GM12878 (cell line): ENCODE data around the gene EIF2B5. TPM values are rescaled to one million over a fixed set of nuclear protein-coding genes. Genes with fewer than 3 reads are reported as not detected.

Source experiments
- ATAC-seq: fragments of 200-7000 bp; cut with Tn5 transposase; 3 replicates; pipeline ENCODE4 v1.9.1; 2020; ENCODE audit warnings: mild to moderate bottlenecking, moderate library complexity
- BruUV-seq: library from RNA; stranded (reverse); fragments of 400-500 nt; replicated peaks from 2 replicates; lab custom pipeline; 2021; lab: Mats Ljungman, UMichigan
- CTCF ChIA-PET: fragments of 300-600 bp; sonication (Branson Sonifier 250); formaldehyde crosslinking; extraction: SDS; loops from one replicate; lab custom pipeline; 2021; ENCODE audit warnings: inconsistent platforms; lab: Yijun Ruan, JAX
- POLR2A ChIA-PET: fragments of 350-600 bp; formaldehyde crosslinking; extraction: SDS; loops from one replicate; lab custom pipeline; 2021; ENCODE audit warnings: inconsistent platforms; lab: Charles Lee
- RAD21 ChIA-PET: fragments of 300-600 bp; sonication (Branson Sonifier 250); formaldehyde crosslinking; loops from one replicate; lab custom pipeline; 2023; ENCODE audit warnings: antibody characterized with exemption; ENCODE audit not compliant: unreplicated experiment; lab: Charles Lee
- SMC1A ChIA-PET: fragments of 300-600 bp; sonication (Branson Sonifier 250); formaldehyde crosslinking; loops from one replicate; lab custom pipeline; 2023; ENCODE audit not compliant: unreplicated experiment, uncharacterized antibody; lab: Charles Lee
- DNase-seq: peaks from one replicate; pipeline ENCODE4 v3.0.0-alpha.2; 2011; ENCODE audit warnings: low read depth, low spot score
- FAIRE-seq: peaks from 3 replicates; lab custom pipeline; 2011; peaks lifted over from hg19 to GRCh38; lab: Jason Lieb, UNC
- H2AFZ ChIP-seq: 2 replicates; pipeline ENCODE4 v1.6.0; 2011; ENCODE audit warnings: low read depth, low read length, control low read depth; ENCODE audit not compliant: control insufficient read depth
- H3K27ac ChIP-seq: 2 replicates; pipeline ENCODE4 v1.5.1; 2011; ENCODE audit warnings: control low read depth; ENCODE audit not compliant: control insufficient read depth, insufficient read depth
- H3K27me3 ChIP-seq, 2 experiments: replicated peaks in 1 of 2; 2 replicates each; pipeline versions ENCODE4 v1.6.0 to v1.6.1; 2011; ENCODE audit warnings: low read length in 1 of 2; ENCODE audit not compliant: control insufficient read depth in 2 of 2, insufficient read depth in 2 of 2
- H3K36me3 ChIP-seq, 2 experiments: 2 replicates each; pipeline ENCODE4 v1.5.1; 2011; ENCODE audit warnings: low read length in 1 of 2; ENCODE audit not compliant: control insufficient read depth in 2 of 2, insufficient read depth in 2 of 2
- H3K4me1 ChIP-seq: 2 replicates; pipeline ENCODE4 v1.6.1; 2011; ENCODE audit warnings: mild to moderate bottlenecking, low read length, moderate library complexity, mixed read lengths; ENCODE audit not compliant: control insufficient read depth, insufficient read depth
- H3K4me2 ChIP-seq: 2 replicates; pipeline ENCODE4 v1.6.0; 2011; ENCODE audit warnings: control low read depth; ENCODE audit not compliant: control insufficient read depth, insufficient read depth
- H3K4me3 ChIP-seq: fragments of 200-600 bp; sonication (generic); 2 replicates; pipeline ENCODE4 v1.5.1; 2016
- H3K79me2 ChIP-seq: 2 replicates; pipeline ENCODE4 v1.6.0; 2011; ENCODE audit warnings: low read length; ENCODE audit not compliant: control insufficient read depth, insufficient read depth
- H3K9ac ChIP-seq: 2 replicates; pipeline ENCODE4 v1.8.0; 2011; ENCODE audit warnings: low read length, control low read depth, mixed read lengths; ENCODE audit not compliant: control insufficient read depth, insufficient read depth
- H3K9me3 ChIP-seq: replicated peaks from 3 replicates; pipeline ENCODE4 v1.5.1; 2011; ENCODE audit warnings: mild to moderate bottlenecking, low read length; ENCODE audit not compliant: control insufficient read depth, insufficient read depth
- H4K20me1 ChIP-seq: 2 replicates; pipeline ENCODE4 v1.6.0; 2011; ENCODE audit not compliant: control insufficient read depth, insufficient read depth
- BHLHE40 ChIP-seq, 2 experiments: fragments of 450-650 bp in 1 of 2; IDR thresholded peaks; 2 replicates each; pipeline ENCODE4 v1.6.1; 2011 to 2017; ENCODE audit warnings: low read depth in 2 of 2, borderline replicate concordance in 1 of 2, improper control_type of control experiment in 1 of 2, low read length in 1 of 2, mild to moderate bottlenecking in 1 of 2
- BMI1 ChIP-seq: fragments of 450-650 bp; IDR thresholded peaks from 2 replicates; pipeline ENCODE4 v1.6.1; 2016; ENCODE audit warnings: mild to moderate bottlenecking, moderate library complexity, borderline replicate concordance
- EP300 ChIP-seq, 2 experiments: fragments of 150-350 bp in 1 of 2; IDR thresholded peaks; 2 replicates each; pipeline ENCODE4 v1.6.1; 2011 to 2012; ENCODE audit warnings: low read depth in 2 of 2, low read length in 2 of 2, borderline replicate concordance in 1 of 2, improper control_type of control experiment in 1 of 2, inconsistent platforms in 1 of 2; ENCODE audit not compliant: control insufficient read depth in 1 of 2
- ETV6 ChIP-seq, 2 experiments: fragments of 450-650 bp in 1 of 2; IDR thresholded peaks in 1 of 2; conservative IDR thresholded peaks in 1 of 2; 2 replicates each; pipeline ENCODE4 v1.6.1; 2014; ENCODE audit warnings: antibody characterized with exemption in 1 of 2, borderline replicate concordance in 1 of 2, low read depth in 1 of 2, mild to moderate bottlenecking in 1 of 2, moderate library complexity in 1 of 2
- GATAD2B ChIP-seq: fragments of 450-650 bp; conservative IDR thresholded peaks from 2 replicates; pipeline ENCODE4 v1.6.1; 2017; ENCODE audit warnings: low read depth, mild to moderate bottlenecking, moderate library complexity
- IRF4 ChIP-seq: IDR thresholded peaks from 2 replicates; pipeline ENCODE4 v1.6.1; 2011; ENCODE audit warnings: low read depth, low read length
- MEF2A ChIP-seq: IDR thresholded peaks from 2 replicates; pipeline ENCODE4 v1.6.1; 2011; ENCODE audit warnings: low read depth, mild to moderate bottlenecking, low read length, moderate library complexity; ENCODE audit not compliant: insufficient read depth
- MTA2 ChIP-seq: fragments of 450-650 bp; IDR thresholded peaks from 2 replicates; pipeline ENCODE4 v1.6.1; 2016; ENCODE audit warnings: low read depth, mild to moderate bottlenecking, moderate library complexity
- POU2F2 ChIP-seq: IDR thresholded peaks from 3 replicates; pipeline ENCODE4 v1.6.1; 2011; ENCODE audit warnings: low read depth, mild to moderate bottlenecking, low read length, borderline replicate concordance
- RB1 ChIP-seq: fragments of 450-650 bp; formaldehyde crosslinking; IDR thresholded peaks from 2 replicates; pipeline ENCODE4 v1.6.1; 2017; ENCODE audit warnings: mild to moderate bottlenecking, borderline replicate concordance
- TCF3 ChIP-seq: IDR thresholded peaks from 2 replicates; pipeline ENCODE4 v1.6.1; 2012; ENCODE audit warnings: low read depth, mild to moderate bottlenecking, low read length, borderline replicate concordance; ENCODE audit not compliant: insufficient read depth
- YBX1 ChIP-seq: fragments of 450-650 bp; IDR thresholded peaks from 2 replicates; pipeline ENCODE4 v1.6.1; 2016; ENCODE audit warnings: antibody characterized with exemption
- WGBS: methylation state at CpG from one replicate; pipeline ENCODE4 v1.1.6; 2016; ENCODE audit warnings: low lambda C conversion rate; ENCODE audit not compliant: insufficient replicate concordance, insufficient coverage; ENCODE audit errors: missing lambda C conversion rate; 5-methylcytosine and 5-hydroxymethylcytosine counted together
- in situ Hi-C: fragments of 300-500 bp; cut with MboI; formaldehyde crosslinking; loops from 9 replicates; pipeline ENCODE4 v1.14.3; 2018; ENCODE audit warnings: mixed read lengths
- intact Hi-C: fragments of 100-400 bp; cut with micrococcal nuclease; formaldehyde crosslinking; loops from one replicate; pipeline ENCODE4 v1.14.2; 2022; ENCODE audit not compliant: unreplicated experiment
- polyA plus RNA-seq, 11 experiments: library from polyadenylated mRNA; depleted of rRNA in 4 of 11; unstranded in 6 of 11; stranded (reverse) in 5 of 11; fragments of >200 nt; fragmentation: Nextera tagmentation in 4 of 11; fragmentation: Illumina TruSeq in 1 of 11; extraction: Ambion mirVana in 4 of 11; extraction: Trizol in 1 of 11; gene quantifications; 1 replicate in 1 of 11; 2 replicates in 10 of 11; pipeline versions ENCODE4 v1.2.1 to v1.2.3, GENCODE V29; 2011 to 2016; ENCODE audit warnings: inconsistent platforms in 2 of 11, missing spikeins in 2 of 11, low read depth in 1 of 11
- total RNA-seq, 4 experiments: library from RNA; depleted of rRNA in 3 of 4; stranded (reverse); fragments of >200 nt in 3 of 4; fragmentation: Illumina TruSeq in 1 of 4; extraction: Trizol in 1 of 4; gene quantifications; 2 replicates each; pipeline versions ENCODE4 v1.2.1 to v1.2.3, GENCODE V29; 2013 to 2021
- TF ChIP-seq, protein P1 (sequence below): IDR thresholded peaks from 2 replicates; pipeline ENCODE4 v1.6.1; 2011; ENCODE audit warnings: borderline replicate concordance, low read depth, mild to moderate bottlenecking, moderate library complexity, low read length; ENCODE audit not compliant: insufficient read depth, poor library complexity, severe bottlenecking
- TF ChIP-seq, protein P2 (sequence below): fragments of 450-650 bp; IDR thresholded peaks from 2 replicates; pipeline ENCODE4 v1.6.1; 2014; ENCODE audit warnings: mild to moderate bottlenecking
- TF ChIP-seq, protein P3 (sequence below): fragments of 450-650 bp; IDR thresholded peaks from 2 replicates; pipeline ENCODE4 v1.6.1; 2017; ENCODE audit warnings: borderline replicate concordance
- TF ChIP-seq, protein P4 (sequence below), 3 experiments: IDR thresholded peaks in 2 of 3; conservative IDR thresholded peaks in 1 of 3; 2 replicates each; pipeline ENCODE4 v1.5.1; 2011; ENCODE audit warnings: low read depth in 3 of 3, low read length in 3 of 3, mild to moderate bottlenecking in 3 of 3, control low read depth in 2 of 3, moderate library complexity in 2 of 3, inconsistent platforms in 1 of 3, mixed read lengths in 1 of 3; ENCODE audit not compliant: control insufficient read depth in 2 of 3, insufficient read depth in 1 of 3; ENCODE audit errors: extremely low read depth in 1 of 3

The EIF2B5 gene
- total and polyA plus RNA-seq, 10 of the 15 experiments (the other 5 are each of a cell fraction or from before 2014, with no cell fraction given) = 13.7 to 82.7 (median 52.2) TPM

DNA sequence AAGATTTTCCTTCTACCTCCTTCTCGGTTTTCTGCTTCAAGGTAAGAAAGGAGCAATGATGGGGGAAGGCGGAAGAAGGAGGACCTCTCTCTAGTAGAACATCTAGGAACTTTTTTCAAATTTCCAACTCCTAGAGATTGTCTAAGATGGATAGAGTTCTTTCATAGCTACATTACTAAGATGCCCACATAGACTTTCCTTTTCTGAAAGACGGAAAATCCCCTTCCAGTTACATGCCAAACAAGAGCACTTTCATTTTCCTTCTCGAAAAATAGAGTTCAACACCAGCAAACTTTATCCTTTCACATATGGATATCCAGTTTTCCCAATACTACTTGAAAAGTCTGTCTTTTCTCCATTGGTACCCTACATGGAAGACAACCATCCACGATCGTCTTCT, 37.6 kb upstream of the EIF2B5 start:
- ATAC-seq = no peak
- in situ Hi-C loops = no loop called here
- Histone ChIP-seq H3K9ac (no peak overlapping the region), H3K79me2 (no peaks in the 10 kb centered on the region), H3K9me3 (no peaks in the 10 kb centered on the region; the same call in 2 of the 3 replicates), H3K4me3 (no peak overlapping the region), H4K20me1 (no peaks in the 10 kb centered on the region), H3K4me2 (no peak overlapping the region), H3K4me1 (no peaks in the 10 kb centered on the region), H3K27ac (no peak overlapping the region), H2AFZ (no peak overlapping the region), H3K36me3 (no peaks in the 10 kb centered on the region), H3K27me3 (no peaks in the 10 kb centered on the region)
- CTCF ChIA-PET = no interaction called here
- SMC1A ChIA-PET = no interaction called here
- no TSS peak for BruUV-seq
- TF ChIP-seq IRF4 (no peak), POU2F2 (no peak), ETV6 (conservative IDR thresholded peaks at IDR 0.05 in 1 of 2, IDR thresholded peaks at IDR 0.05 in 1 of 2; ENCODE audit: borderline replicate concordance in 1 of 2, low read depth in 1 of 2) (no peak), TCF3 (no peak), RB1 (no peak), MTA2 (no peak), YBX1 (no peak), BHLHE40 (IDR thresholded peaks at IDR 0.05; ENCODE audit: borderline replicate concordance in 1 of 2, low read depth in 2 of 2, low read length in 1 of 2) (no peak), BMI1 (no peak), GATAD2B (no peak), EP300 (IDR thresholded peaks at IDR 0.05; ENCODE audit: borderline replicate concordance in 1 of 2, control insufficient read depth in 1 of 2, low read depth in 2 of 2, low read length in 2 of 2) (no peak), MEF2A (no peak)
- TF ChIP-seq, protein P1, sequence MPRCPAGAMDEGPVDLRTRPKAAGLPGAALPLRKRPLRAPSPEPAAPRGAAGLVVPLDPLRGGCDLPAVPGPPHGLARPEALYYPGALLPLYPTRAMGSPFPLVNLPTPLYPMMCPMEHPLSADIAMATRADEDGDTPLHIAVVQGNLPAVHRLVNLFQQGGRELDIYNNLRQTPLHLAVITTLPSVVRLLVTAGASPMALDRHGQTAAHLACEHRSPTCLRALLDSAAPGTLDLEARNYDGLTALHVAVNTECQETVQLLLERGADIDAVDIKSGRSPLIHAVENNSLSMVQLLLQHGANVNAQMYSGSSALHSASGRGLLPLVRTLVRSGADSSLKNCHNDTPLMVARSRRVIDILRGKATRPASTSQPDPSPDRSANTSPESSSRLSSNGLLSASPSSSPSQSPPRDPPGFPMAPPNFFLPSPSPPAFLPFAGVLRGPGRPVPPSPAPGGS = no peak
- TF ChIP-seq, protein P2, sequence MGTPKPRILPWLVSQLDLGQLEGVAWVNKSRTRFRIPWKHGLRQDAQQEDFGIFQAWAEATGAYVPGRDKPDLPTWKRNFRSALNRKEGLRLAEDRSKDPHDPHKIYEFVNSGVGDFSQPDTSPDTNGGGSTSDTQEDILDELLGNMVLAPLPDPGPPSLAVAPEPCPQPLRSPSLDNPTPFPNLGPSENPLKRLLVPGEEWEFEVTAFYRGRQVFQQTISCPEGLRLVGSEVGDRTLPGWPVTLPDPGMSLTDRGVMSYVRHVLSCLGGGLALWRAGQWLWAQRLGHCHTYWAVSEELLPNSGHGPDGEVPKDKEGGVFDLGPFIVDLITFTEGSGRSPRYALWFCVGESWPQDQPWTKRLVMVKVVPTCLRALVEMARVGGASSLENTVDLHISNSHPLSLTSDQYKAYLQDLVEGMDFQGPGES = no peak
- TF ChIP-seq, protein P3, sequence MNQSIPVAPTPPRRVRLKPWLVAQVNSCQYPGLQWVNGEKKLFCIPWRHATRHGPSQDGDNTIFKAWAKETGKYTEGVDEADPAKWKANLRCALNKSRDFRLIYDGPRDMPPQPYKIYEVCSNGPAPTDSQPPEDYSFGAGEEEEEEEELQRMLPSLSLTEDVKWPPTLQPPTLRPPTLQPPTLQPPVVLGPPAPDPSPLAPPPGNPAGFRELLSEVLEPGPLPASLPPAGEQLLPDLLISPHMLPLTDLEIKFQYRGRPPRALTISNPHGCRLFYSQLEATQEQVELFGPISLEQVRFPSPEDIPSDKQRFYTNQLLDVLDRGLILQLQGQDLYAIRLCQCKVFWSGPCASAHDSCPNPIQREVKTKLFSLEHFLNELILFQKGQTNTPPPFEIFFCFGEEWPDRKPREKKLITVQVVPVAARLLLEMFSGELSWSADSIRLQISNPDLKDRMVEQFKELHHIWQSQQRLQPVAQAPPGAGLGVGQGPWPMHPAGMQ = no peak
- TF ChIP-seq, protein P4, sequence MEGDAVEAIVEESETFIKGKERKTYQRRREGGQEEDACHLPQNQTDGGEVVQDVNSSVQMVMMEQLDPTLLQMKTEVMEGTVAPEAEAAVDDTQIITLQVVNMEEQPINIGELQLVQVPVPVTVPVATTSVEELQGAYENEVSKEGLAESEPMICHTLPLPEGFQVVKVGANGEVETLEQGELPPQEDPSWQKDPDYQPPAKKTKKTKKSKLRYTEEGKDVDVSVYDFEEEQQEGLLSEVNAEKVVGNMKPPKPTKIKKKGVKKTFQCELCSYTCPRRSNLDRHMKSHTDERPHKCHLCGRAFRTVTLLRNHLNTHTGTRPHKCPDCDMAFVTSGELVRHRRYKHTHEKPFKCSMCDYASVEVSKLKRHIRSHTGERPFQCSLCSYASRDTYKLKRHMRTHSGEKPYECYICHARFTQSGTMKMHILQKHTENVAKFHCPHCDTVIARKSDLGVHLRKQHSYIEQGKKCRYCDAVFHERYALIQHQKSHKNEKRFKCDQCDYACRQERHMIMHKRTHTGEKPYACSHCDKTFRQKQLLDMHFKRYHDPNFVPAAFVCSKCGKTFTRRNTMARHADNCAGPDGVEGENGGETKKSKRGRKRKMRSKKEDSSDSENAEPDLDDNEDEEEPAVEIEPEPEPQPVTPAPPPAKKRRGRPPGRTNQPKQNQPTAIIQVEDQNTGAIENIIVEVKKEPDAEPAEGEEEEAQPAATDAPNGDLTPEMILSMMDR (IDR thresholded peaks at IDR 0.05 in 2 of 3, conservative IDR thresholded peaks at IDR 0.05 in 1 of 3; ENCODE audit: control insufficient read depth in 2 of 3, extremely low read depth in 1 of 3, insufficient read depth in 1 of 3, low read depth in 3 of 3, low read length in 3 of 3) = no peak
- intact Hi-C loops = no loop called here
- WGBS = 60% methylated on average over 6 of the region's 6 CpGs
- RAD21 ChIA-PET = no interaction called here
- DNase-seq = no peak
- POLR2A ChIA-PET = interaction anchor here (0.5 kb wide), 1 partner anchor 12 kb away, joined by 3 read pairs; no protein-coding TSS in a partner anchor
- no peak for FAIRE-seq
